ENCODE measurements around the gene SPOCD1. TPM values are rescaled to one million over a fixed set of nuclear protein-coding genes. Genes with fewer than 3 reads are reported as not detected.
A peak's percentile ranks its signal among the peaks of the same experiment; 100 is the strongest.

Gene SPOCD1
- polyA plus RNA-seq, 1 of the 3 experiments (the other 2 are of a cell fraction) = 10.7 TPM

DNA sequence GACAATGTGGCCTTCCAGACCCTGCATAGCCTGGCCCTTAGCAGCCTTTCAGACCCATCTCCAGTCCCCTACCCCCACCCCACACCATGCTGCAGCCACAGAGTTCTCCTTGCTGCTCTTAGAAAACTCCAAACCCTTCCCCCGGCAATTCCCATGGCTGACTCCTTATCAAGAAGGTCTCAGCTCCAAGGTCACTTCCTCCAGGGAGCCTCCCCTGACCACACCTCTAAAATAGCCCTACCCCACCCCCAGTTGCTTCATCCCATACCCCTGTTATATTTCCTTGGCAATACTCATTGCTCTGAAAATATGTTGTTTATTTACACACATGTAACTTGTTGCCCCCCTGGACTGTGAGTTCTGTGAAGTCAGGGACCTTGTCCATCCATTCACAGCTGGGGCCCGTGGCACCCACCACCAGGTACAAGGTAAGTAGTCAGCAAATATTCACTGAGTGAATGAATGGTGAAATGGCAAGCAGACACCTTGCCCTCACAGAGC, 47.4 kb downstream of the SPOCD1 start:
- WGBS (ENCODE audit: low lambda C conversion rate) = 88% methylated on average over 2 of the region's 2 CpGs
- Histone ChIP-seq H3K27me3 (ENCODE audit: insufficient read depth) (no peaks in the 10 kb centered on the region), H3K9me3 (no peaks in the 10 kb centered on the region), H3K4me3 (ENCODE audit: low read depth in 2 of 2, low read length in 1 of 2) (no peak overlapping the region), H3F3A (replicated peaks; ENCODE audit: insufficient read depth) (peaks cover 5% of the 10 kb centered on the region), H3K27ac (ENCODE audit: low read depth in 2 of 2, low read length in 1 of 2) (peak overlapping the region in 1 of 2 experiments; percentile 97; a peak in 2 of 4 replicates), H2AFZ (ENCODE audit: low read depth) (no peak overlapping the region), H3K4me1 (ENCODE audit: control insufficient read depth in 1 of 2, insufficient read depth in 2 of 2, low read depth in 1 of 2, low read length in 1 of 2) (peaks cover 0 to 83% of the 10 kb centered on the region in 2 experiments; a peak in 3 of 4 replicates), H4K20me1 (ENCODE audit: insufficient read depth) (no peaks in the 10 kb centered on the region), H3K36me3 (replicated peaks in 1 of 2; ENCODE audit: control insufficient read depth in 1 of 2, insufficient read depth in 2 of 2, low read length in 1 of 2) (no peaks in the 10 kb centered on the region), H3K9me2 (no peaks in the 10 kb centered on the region), H3K9ac (no peak overlapping the region), H3K4me2 (no peak overlapping the region), H3K79me2 (ENCODE audit: insufficient read depth) (no peaks in the 10 kb centered on the region)
- no peak for TF ChIP-seq FOXM1 (IDR thresholded peaks at IDR 0.05; ENCODE audit: low read depth)
- no peak for TF ChIP-seq JUND (IDR thresholded peaks at IDR 0.05)
- TF ChIP-seq NRF1 (IDR thresholded peaks at IDR 0.05; ENCODE audit: low read depth, low read length) = no peak
- TF ChIP-seq RXRA (IDR thresholded peaks at IDR 0.05; ENCODE audit: borderline replicate concordance, low read depth) = no peak
- no peak for TF ChIP-seq RFX5 (IDR thresholded peaks at IDR 0.05; ENCODE audit: low read length)
- TF ChIP-seq, protein P1, sequence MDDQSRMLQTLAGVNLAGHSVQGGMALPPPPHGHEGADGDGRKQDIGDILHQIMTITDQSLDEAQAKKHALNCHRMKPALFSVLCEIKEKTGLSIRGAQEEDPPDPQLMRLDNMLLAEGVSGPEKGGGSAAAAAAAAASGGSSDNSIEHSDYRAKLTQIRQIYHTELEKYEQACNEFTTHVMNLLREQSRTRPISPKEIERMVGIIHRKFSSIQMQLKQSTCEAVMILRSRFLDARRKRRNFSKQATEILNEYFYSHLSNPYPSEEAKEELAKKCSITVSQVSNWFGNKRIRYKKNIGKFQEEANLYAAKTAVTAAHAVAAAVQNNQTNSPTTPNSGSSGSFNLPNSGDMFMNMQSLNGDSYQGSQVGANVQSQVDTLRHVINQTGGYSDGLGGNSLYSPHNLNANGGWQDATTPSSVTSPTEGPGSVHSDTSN (IDR thresholded peaks at IDR 0.05) = no peak
- no peak for TF ChIP-seq RCOR1 (IDR thresholded peaks at IDR 0.05; ENCODE audit: low read length)
- no peak for TF ChIP-seq GABPA (IDR thresholded peaks at IDR 0.05; ENCODE audit: low read depth)
- no peak for TF ChIP-seq TEAD4 (IDR thresholded peaks at IDR 0.05; ENCODE audit: borderline replicate concordance, insufficient read depth)
- no peak for TF ChIP-seq TCF12 (IDR thresholded peaks at IDR 0.05)
- no peak for TF ChIP-seq YY1 (IDR thresholded peaks at IDR 0.05; ENCODE audit: low read depth)
- CTCF ChIA-PET = interaction anchor here (1.3 to 25.0 kb wide), 4 partner anchors 17 to 196 kb away, joined by 3 to 707 read pairs (median 16); no protein-coding TSS in a partner anchor
- DNase-seq = no peak
- POLR2A ChIA-PET = interaction anchor here (2.2 kb wide), 1 partner anchor 14 kb away, joined by 67 read pairs; no protein-coding TSS in a partner anchor

DNA sequence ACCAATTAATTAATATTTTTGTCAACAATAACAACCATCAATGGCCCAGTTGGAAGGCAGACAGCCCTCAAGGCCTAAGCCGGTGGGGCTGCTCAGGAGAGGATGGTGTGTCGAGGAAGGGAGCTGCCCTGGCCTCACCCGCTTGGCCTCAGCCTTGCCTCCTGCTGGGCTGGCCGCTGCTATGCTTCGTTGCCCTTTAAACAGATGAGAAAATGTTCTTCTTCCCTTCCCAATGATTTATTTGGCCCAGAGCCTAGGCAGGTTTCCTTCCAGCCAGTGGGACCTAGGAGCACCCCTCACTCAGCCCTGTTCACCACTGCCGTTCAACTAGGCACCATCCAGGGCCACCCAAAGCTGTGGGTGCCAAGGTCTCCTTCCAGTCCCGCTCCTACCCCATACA, 48.6 kb downstream of the SPOCD1 start:
- Histone ChIP-seq H3K4me2 (no peak overlapping the region), H3K27me3 (ENCODE audit: insufficient read depth) (no peaks in the 10 kb centered on the region), H3K4me3 (ENCODE audit: low read depth in 2 of 2, low read length in 1 of 2) (no peak overlapping the region), H3K79me2 (ENCODE audit: insufficient read depth) (0 out of 2 replicates have a peak, but pooled peaks cover 2% of the 10 kb centered on the region), H3F3A (replicated peaks; ENCODE audit: insufficient read depth) (peaks cover 5% of the 10 kb centered on the region), H3K4me1 (ENCODE audit: control insufficient read depth in 1 of 2, insufficient read depth in 2 of 2, low read depth in 1 of 2, low read length in 1 of 2) (peaks cover 2 to 81% of the 10 kb centered on the region in 2 experiments), H3K36me3 (replicated peaks in 1 of 2; ENCODE audit: control insufficient read depth in 1 of 2, insufficient read depth in 2 of 2, low read length in 1 of 2) (no peaks in the 10 kb centered on the region), H3K27ac (ENCODE audit: low read depth in 2 of 2, low read length in 1 of 2) (peak overlapping the region in 1 of 2 experiments; percentile 11; a peak in 1 of 4 replicates), H3K9me3 (no peaks in the 10 kb centered on the region), H3K9ac (no peak overlapping the region), H3K9me2 (no peaks in the 10 kb centered on the region), H2AFZ (ENCODE audit: low read depth) (no peak overlapping the region), H4K20me1 (ENCODE audit: insufficient read depth) (peaks cover 1% of the 10 kb centered on the region; the same call in 1 of the 2 replicates)
- DNase-seq = no peak
- ChIA-PET POLR2A (interaction anchor here (6.5 kb wide), 1 partner anchor 16 kb away, joined by 58 read pairs; no protein-coding TSS in a partner anchor), CTCF (interaction anchor here (0.6 to 25.0 kb wide), 7 partner anchors 9 to 202 kb away, joined by 3 to 707 read pairs (median 3); no protein-coding TSS in a partner anchor)
- 81% methylated on average over 7 of the region's 7 CpGs for WGBS (ENCODE audit: low lambda C conversion rate)
- TF ChIP-seq NRF1 (IDR thresholded peaks at IDR 0.05; ENCODE audit: low read depth, low read length) (no peak), EZH2phosphoT487 (IDR thresholded peaks at IDR 0.05; ENCODE audit: borderline replicate concordance, low read depth) (no peak), GATA2 (CRISPR knock-in tag; IDR thresholded peaks at IDR 0.05) (no peak), RXRA (IDR thresholded peaks at IDR 0.05; ENCODE audit: borderline replicate concordance, low read depth) (no peak), NFIC (IDR thresholded peaks at IDR 0.05; ENCODE audit: borderline replicate concordance) (no peak), SMC3 (IDR thresholded peaks at IDR 0.05; ENCODE audit: low read depth, low read length) (no peak), GABPA (IDR thresholded peaks at IDR 0.05; ENCODE audit: low read depth) (no peak), FOSL2 (IDR thresholded peaks at IDR 0.05; ENCODE audit: borderline replicate concordance, low read depth) (no peak), MEF2A (IDR thresholded peaks at IDR 0.05; ENCODE audit: borderline replicate concordance, low read depth) (no peak), EP300 (IDR thresholded peaks at IDR 0.05; ENCODE audit: borderline replicate concordance in 1 of 2, low read depth in 1 of 2, low read length in 1 of 2) (no peak), POLR2AphosphoS5 (IDR thresholded peaks at IDR 0.05; ENCODE audit: low read depth, low read length) (no peak), FOXJ3 (CRISPR knock-in tag; IDR thresholded peaks at IDR 0.05) (no peak), TEAD4 (IDR thresholded peaks at IDR 0.05; ENCODE audit: borderline replicate concordance, insufficient read depth) (no peak), TAF1 (IDR thresholded peaks at IDR 0.05; ENCODE audit: borderline replicate concordance, low read depth, low read length) (no peak)
- TF ChIP-seq, protein P2, sequence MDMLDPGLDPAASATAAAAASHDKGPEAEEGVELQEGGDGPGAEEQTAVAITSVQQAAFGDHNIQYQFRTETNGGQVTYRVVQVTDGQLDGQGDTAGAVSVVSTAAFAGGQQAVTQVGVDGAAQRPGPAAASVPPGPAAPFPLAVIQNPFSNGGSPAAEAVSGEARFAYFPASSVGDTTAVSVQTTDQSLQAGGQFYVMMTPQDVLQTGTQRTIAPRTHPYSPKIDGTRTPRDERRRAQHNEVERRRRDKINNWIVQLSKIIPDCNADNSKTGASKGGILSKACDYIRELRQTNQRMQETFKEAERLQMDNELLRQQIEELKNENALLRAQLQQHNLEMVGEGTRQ (IDR thresholded peaks at IDR 0.05; ENCODE audit: borderline replicate concordance, low read depth, low read length) = no peak
- TF ChIP-seq, protein P3, sequence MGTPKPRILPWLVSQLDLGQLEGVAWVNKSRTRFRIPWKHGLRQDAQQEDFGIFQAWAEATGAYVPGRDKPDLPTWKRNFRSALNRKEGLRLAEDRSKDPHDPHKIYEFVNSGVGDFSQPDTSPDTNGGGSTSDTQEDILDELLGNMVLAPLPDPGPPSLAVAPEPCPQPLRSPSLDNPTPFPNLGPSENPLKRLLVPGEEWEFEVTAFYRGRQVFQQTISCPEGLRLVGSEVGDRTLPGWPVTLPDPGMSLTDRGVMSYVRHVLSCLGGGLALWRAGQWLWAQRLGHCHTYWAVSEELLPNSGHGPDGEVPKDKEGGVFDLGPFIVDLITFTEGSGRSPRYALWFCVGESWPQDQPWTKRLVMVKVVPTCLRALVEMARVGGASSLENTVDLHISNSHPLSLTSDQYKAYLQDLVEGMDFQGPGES (IDR thresholded peaks at IDR 0.05; ENCODE audit: low read depth, low read length) = no peak
- TF ChIP-seq, protein P4, sequence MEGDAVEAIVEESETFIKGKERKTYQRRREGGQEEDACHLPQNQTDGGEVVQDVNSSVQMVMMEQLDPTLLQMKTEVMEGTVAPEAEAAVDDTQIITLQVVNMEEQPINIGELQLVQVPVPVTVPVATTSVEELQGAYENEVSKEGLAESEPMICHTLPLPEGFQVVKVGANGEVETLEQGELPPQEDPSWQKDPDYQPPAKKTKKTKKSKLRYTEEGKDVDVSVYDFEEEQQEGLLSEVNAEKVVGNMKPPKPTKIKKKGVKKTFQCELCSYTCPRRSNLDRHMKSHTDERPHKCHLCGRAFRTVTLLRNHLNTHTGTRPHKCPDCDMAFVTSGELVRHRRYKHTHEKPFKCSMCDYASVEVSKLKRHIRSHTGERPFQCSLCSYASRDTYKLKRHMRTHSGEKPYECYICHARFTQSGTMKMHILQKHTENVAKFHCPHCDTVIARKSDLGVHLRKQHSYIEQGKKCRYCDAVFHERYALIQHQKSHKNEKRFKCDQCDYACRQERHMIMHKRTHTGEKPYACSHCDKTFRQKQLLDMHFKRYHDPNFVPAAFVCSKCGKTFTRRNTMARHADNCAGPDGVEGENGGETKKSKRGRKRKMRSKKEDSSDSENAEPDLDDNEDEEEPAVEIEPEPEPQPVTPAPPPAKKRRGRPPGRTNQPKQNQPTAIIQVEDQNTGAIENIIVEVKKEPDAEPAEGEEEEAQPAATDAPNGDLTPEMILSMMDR (IDR thresholded peaks at IDR 0.05) = no peak

Measured in SK-N-SH (cell line).